Liver (tissue), 9 donors: ENCODE measurements around the gene GIMAP6. TPM values are rescaled to one million over a fixed set of nuclear protein-coding genes. Genes with fewer than 3 reads are reported as not detected.

Experiments
- DNase-seq: peaks from one replicate; pipeline ENCODE4 v3.0.0-alpha.2; 2017; ENCODE audit warnings: low spot score
- H3K27ac ChIP-seq, 2 donors: one replicate each; pipeline ENCODE4 v1.7.0; 2013; ENCODE audit warnings: inconsistent platforms in 2 of 2, low read length in 2 of 2, control low read depth in 1 of 2, low read depth in 1 of 2, mild to moderate bottlenecking in 1 of 2
- H3K27me3 ChIP-seq, 4 donors: one replicate each; pipeline versions ENCODE4 v1.6.1 to v1.7.0; 2013; ENCODE audit warnings: low read length in 3 of 4, inconsistent platforms in 1 of 4, mild to moderate bottlenecking in 1 of 4, moderate library complexity in 1 of 4; ENCODE audit not compliant: control insufficient read depth in 4 of 4, insufficient read depth in 4 of 4
- H3K36me3 ChIP-seq, 4 donors: one replicate each; pipeline versions ENCODE4 v1.6.1 to v1.7.0; 2013; ENCODE audit warnings: low read length in 3 of 4, mild to moderate bottlenecking in 3 of 4, low read depth in 1 of 4, moderate library complexity in 1 of 4; ENCODE audit not compliant: control insufficient read depth in 4 of 4, insufficient read depth in 3 of 4
- H3K4me1 ChIP-seq, 4 donors: one replicate each; pipeline versions ENCODE4 v1.6.1 to v1.7.0; 2013; ENCODE audit warnings: low read length in 3 of 4, mild to moderate bottlenecking in 3 of 4, moderate library complexity in 1 of 4; ENCODE audit not compliant: control insufficient read depth in 4 of 4, insufficient read depth in 4 of 4
- H3K4me3 ChIP-seq, 3 donors: one replicate each; pipeline versions ENCODE4 v1.6.1 to v1.7.0; 2013; ENCODE audit warnings: low read length in 3 of 3, control low read depth in 1 of 3, low read depth in 1 of 3, mild to moderate bottlenecking in 1 of 3
- H3K9ac ChIP-seq, 2 donors: one replicate each; pipeline ENCODE4 v1.7.0; 2013; ENCODE audit warnings: low read length in 2 of 2, mild to moderate bottlenecking in 2 of 2, moderate library complexity in 2 of 2, control low read depth in 1 of 2, low read depth in 1 of 2
- H3K9me3 ChIP-seq, 4 donors: one replicate each; pipeline versions ENCODE4 v1.6.1 to v1.7.0; 2013; ENCODE audit warnings: low read length in 3 of 4; ENCODE audit not compliant: control insufficient read depth in 4 of 4
- ATF3 ChIP-seq: IDR thresholded peaks from 2 replicates; pipeline ENCODE4 v1.6.1; 2016; ENCODE audit warnings: antibody characterized with exemption
- CTCF ChIP-seq: fragments of 150-350 bp; IDR thresholded peaks from 2 replicates; pipeline ENCODE4 v1.5.1; 2017; ENCODE audit warnings: improper control_type of control experiment, low read depth, low read length; ENCODE audit not compliant: missing input control
- EGR1 ChIP-seq, 2 donors: IDR thresholded peaks; 2 replicates each; pipeline ENCODE4 v1.6.1; 2016 to 2018; ENCODE audit warnings: antibody characterized with exemption in 2 of 2, low read depth in 2 of 2
- FOXA1 ChIP-seq: IDR thresholded peaks from 2 replicates; pipeline ENCODE4 v1.6.1; 2016; ENCODE audit warnings: antibody characterized with exemption
- FOXA2 ChIP-seq: IDR thresholded peaks from 2 replicates; pipeline ENCODE4 v1.6.1; 2016; ENCODE audit warnings: antibody characterized with exemption
- GABPA ChIP-seq, 2 donors: IDR thresholded peaks in 1 of 2; conservative IDR thresholded peaks in 1 of 2; 2 replicates each; pipeline ENCODE4 v1.6.1; 2016; ENCODE audit warnings: antibody characterized with exemption in 2 of 2, mild to moderate bottlenecking in 1 of 2, moderate library complexity in 1 of 2
- HNF4G ChIP-seq: IDR thresholded peaks from 2 replicates; pipeline ENCODE4 v1.6.1; 2016; ENCODE audit warnings: antibody characterized with exemption
- JUND ChIP-seq, 2 donors: IDR thresholded peaks; 2 replicates each; pipeline ENCODE4 v1.6.1; 2016; ENCODE audit warnings: antibody characterized with exemption in 2 of 2
- MAX ChIP-seq: IDR thresholded peaks from 2 replicates; pipeline ENCODE4 v1.6.1; 2016; ENCODE audit warnings: antibody characterized with exemption
- NR2F2 ChIP-seq: IDR thresholded peaks from 2 replicates; pipeline ENCODE4 v1.6.1; 2016; ENCODE audit warnings: antibody characterized with exemption
- RAD21 ChIP-seq, 2 donors: IDR thresholded peaks; 2 replicates each; pipeline ENCODE4 v1.6.1; 2016; ENCODE audit warnings: antibody characterized with exemption in 2 of 2, mild to moderate bottlenecking in 2 of 2
- REST ChIP-seq: IDR thresholded peaks from 2 replicates; pipeline ENCODE4 v1.6.1; 2016; ENCODE audit warnings: antibody characterized with exemption, mild to moderate bottlenecking
- RXRA ChIP-seq, 2 donors: IDR thresholded peaks; 2 replicates each; pipeline ENCODE4 v1.6.1; 2017 to 2018; ENCODE audit warnings: antibody characterized with exemption in 2 of 2, mild to moderate bottlenecking in 1 of 2
- SP1 ChIP-seq: IDR thresholded peaks from 2 replicates; pipeline ENCODE4 v1.6.1; 2018; ENCODE audit warnings: antibody characterized with exemption, mild to moderate bottlenecking
- TAF1 ChIP-seq: conservative IDR thresholded peaks from 2 replicates; pipeline ENCODE4 v1.6.1; 2016; ENCODE audit warnings: antibody characterized with exemption, mild to moderate bottlenecking
- YY1 ChIP-seq: IDR thresholded peaks from 2 replicates; pipeline ENCODE4 v1.6.1; 2016; ENCODE audit warnings: antibody characterized with exemption, mild to moderate bottlenecking
- ZBTB33 ChIP-seq: IDR thresholded peaks from 2 replicates; pipeline ENCODE4 v1.6.1; 2016; ENCODE audit warnings: antibody characterized with exemption
- WGBS: extraction: QIAGEN DNeasy Blood & Tissue Kit; methylation state at CpG from one replicate; pipeline ENCODE4 v1.1.7; 2013; 5-methylcytosine and 5-hydroxymethylcytosine counted together
- polyA plus RNA-seq, 2 donors: library from polyadenylated mRNA; stranded (reverse) in 1 of 2; unstranded in 1 of 2; fragments of 200-250 nt in 1 of 2; fragments of >200 nt in 1 of 2; fragmentation: Nextera tagmentation in 1 of 2; extraction: Ambion mirVana in 1 of 2; gene quantifications; one replicate each; pipeline versions ENCODE4 v1.2.1 to v1.2.3, GENCODE V29; 2013 to 2015
- total RNA-seq, 2 donors: library from RNA; depleted of rRNA; stranded (reverse); fragments of >200 nt; gene quantifications; one replicate each; pipeline ENCODE4 v1.2.3, GENCODE V29; 2014
- donor health status: healthy.
- donor health status: healthy.
- donor health status: healthy.
- donor health status: healthy.
- donor health status: healthy.

The GIMAP6 gene
- total and polyA plus RNA-seq, 4 donors: 2.0 to 17.5 (median 11.9) TPM

GRCh38 chr7:150668977-150669376, 36.8 kb upstream of the GIMAP6 start:
- H3K36me3 ChIP-seq: no peaks in the 10 kb centered on the region
- TF ChIP-seq TAF1: no peak
- no peak for TF ChIP-seq NR2F2
- TF ChIP-seq YY1: no peak
- TF ChIP-seq SP1: no peak
- TF ChIP-seq JUND (IDR thresholded peaks at IDR 0.05): no peak
- TF ChIP-seq ATF3: no peak
- no peak for TF ChIP-seq RXRA (IDR thresholded peaks at IDR 0.05)
- TF ChIP-seq FOXA1: no peak
- no peak for TF ChIP-seq FOXA2
- TF ChIP-seq EGR1 (IDR thresholded peaks at IDR 0.05; ENCODE audit: low read depth in 2 of 2): no peak
- no peak for TF ChIP-seq REST
- no peak for TF ChIP-seq MAX
- TF ChIP-seq GABPA (IDR thresholded peaks at IDR 0.05 in 1 of 2, conservative IDR thresholded peaks at IDR 0.05 in 1 of 2): no peak
- no peak for TF ChIP-seq RAD21 (IDR thresholded peaks at IDR 0.05)
- TF ChIP-seq CTCF: no peak
- TF ChIP-seq HNF4G: no peak
- TF ChIP-seq ZBTB33: no peak
- no peaks in the 10 kb centered on the region for H3K4me1 ChIP-seq
- no peaks in the 10 kb centered on the region for H3K27me3 ChIP-seq
- no peaks in the 10 kb centered on the region for H3K9me3 ChIP-seq
- DNase-seq: no peak
- no peak overlapping the region for H3K4me3 ChIP-seq
- H3K27ac ChIP-seq: no peak overlapping the region
- no peak overlapping the region for H3K9ac ChIP-seq

DNA sequence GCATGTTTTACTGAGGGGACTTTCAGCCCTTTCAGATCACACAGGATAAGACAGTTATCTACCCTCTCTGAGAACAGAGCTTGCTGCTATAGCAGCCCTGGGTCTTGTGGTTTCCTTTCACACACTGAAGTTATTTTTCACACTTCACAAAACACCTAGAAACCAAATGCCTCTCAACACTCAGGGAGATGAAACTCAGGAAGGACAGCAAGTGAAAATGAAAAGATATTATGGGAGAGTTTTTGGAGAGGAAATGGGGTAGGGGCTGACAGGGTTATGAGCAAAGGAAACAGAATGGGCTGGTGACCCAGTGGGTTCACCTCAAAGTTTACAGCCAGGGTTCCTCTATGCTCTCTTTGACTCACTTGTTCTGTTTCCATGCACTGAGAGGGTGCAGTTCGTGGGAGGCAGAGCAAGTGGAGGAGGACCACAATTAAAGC, 36.3 kb upstream of the GIMAP6 start:
- Histone ChIP-seq H3K9me3 (no peaks in the 10 kb centered on the region), H3K27ac (no peak overlapping the region), H3K9ac (no peak overlapping the region), H3K4me1 (no peaks in the 10 kb centered on the region), H3K4me3 (no peak overlapping the region), H3K27me3 (no peaks in the 10 kb centered on the region), H3K36me3 (no peaks in the 10 kb centered on the region)
- TF ChIP-seq NR2F2 (no peak), RAD21 (IDR thresholded peaks at IDR 0.05) (peak in 1 of 2 donors; percentile 14)
- no peak for DNase-seq
- WGBS: 72% methylated on average over 1 of the region's 1 CpG
